ENCODE data around the gene CEP85L.

CEP85L gene

GRCh38 chr6:118505656-118506055, 145.7 kb downstream of the CEP85L start:
- TF ChIP-seq TAF1 (IDR thresholded peaks at IDR 0.05; ENCODE audit: borderline replicate concordance, low read depth, low read length) (no peak), POLR2A (IDR thresholded peaks at IDR 0.05; ENCODE audit: low read depth, low read length) (no peak), POLR2AphosphoS5 (IDR thresholded peaks at IDR 0.05; ENCODE audit: low read depth, low read length) (no peak)
- DNase-seq (ENCODE audit: insufficient read length) = no peak
- FAIRE-seq = no peak

DNA sequence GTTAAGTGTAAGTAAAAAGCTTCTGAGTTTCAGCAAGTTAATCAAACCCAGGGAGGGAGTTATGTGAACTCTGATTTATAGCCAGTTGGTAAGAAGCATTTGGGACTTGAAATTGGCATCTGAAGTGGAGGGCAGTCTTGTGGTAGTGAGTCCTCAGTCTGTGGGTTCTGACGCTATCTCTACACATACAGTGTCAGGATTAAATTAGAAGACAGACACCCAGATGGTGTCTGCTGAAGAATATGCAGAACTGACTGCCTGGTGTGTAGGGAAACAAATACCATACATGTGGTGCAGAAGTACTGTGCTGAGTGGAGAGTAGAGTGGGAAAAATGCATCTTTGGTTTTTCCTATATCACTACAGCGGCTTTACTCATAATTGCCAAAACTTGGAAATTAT, 146.8 kb downstream of the CEP85L start:
- FAIRE-seq = no peak

DNA sequence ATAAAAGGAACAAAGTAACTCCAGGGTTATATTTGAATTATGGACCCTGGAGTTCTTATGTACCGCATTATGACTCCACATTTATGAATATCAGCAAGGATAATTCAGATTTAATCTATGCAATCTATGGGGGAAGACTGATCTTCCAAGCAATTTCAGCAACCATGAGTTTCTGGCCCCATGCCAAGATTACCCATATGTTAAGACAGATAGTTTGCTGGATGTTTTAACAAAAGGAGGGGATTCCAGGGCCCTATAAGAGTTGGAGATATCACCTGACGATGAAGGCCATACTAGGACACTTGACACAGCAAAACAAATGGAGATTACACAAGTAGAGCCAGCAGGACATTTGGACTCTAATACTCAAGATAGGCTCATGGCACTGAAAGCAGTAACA, 149.2 kb downstream of the CEP85L start:
- FAIRE-seq (no peak), DNase-seq (ENCODE audit: insufficient read length) (no peak)
- TF ChIP-seq POLR2A (IDR thresholded peaks at IDR 0.05; ENCODE audit: low read depth, low read length) = no peak
- TF ChIP-seq POLR2AphosphoS5 (IDR thresholded peaks at IDR 0.05; ENCODE audit: low read depth, low read length) = no peak
- no peak for TF ChIP-seq TAF1 (IDR thresholded peaks at IDR 0.05; ENCODE audit: borderline replicate concordance, low read depth, low read length)

More for the DNA sequence above, 146.8 kb downstream of the CEP85L start:
- no peak for DNase-seq (ENCODE audit: insufficient read length)
- TF ChIP-seq POLR2AphosphoS5 (IDR thresholded peaks at IDR 0.05; ENCODE audit: low read depth, low read length) (no peak), POLR2A (IDR thresholded peaks at IDR 0.05; ENCODE audit: low read depth, low read length) (no peak), TAF1 (IDR thresholded peaks at IDR 0.05; ENCODE audit: borderline replicate concordance, low read depth, low read length) (no peak)

DNA sequence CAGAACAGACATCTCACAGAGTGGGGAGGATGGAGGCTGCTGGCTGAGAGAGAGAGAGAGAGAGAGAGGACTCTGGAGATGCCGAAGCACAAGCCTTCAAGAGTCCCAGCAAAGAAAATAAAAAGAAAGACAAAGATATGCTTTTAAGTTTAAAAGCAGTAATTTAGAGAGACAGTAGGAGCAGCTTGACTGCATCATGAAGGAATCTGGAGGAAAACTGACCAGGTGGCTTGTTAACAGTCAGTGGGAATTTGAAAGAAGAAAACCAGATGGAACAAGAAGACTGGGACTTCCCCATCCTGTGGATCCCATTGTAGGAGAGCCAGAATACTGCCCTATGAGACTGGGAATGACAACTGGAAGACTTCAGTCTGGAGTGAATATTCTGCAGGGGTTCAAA, 149.6 kb downstream of the CEP85L start:
- TF ChIP-seq POLR2A (IDR thresholded peaks at IDR 0.05; ENCODE audit: low read depth, low read length) (no peak), POLR2AphosphoS5 (IDR thresholded peaks at IDR 0.05; ENCODE audit: low read depth, low read length) (no peak), TAF1 (IDR thresholded peaks at IDR 0.05; ENCODE audit: borderline replicate concordance, low read depth, low read length) (no peak)
- DNase-seq (ENCODE audit: insufficient read length) (no peak), FAIRE-seq (no peak)

- FAIRE-seq = no peak
- TF ChIP-seq POLR2A (IDR thresholded peaks at IDR 0.05; ENCODE audit: low read depth, low read length) = no peak
- TF ChIP-seq TAF1 (IDR thresholded peaks at IDR 0.05; ENCODE audit: borderline replicate concordance, low read depth, low read length) = no peak
- TF ChIP-seq POLR2AphosphoS5 (IDR thresholded peaks at IDR 0.05; ENCODE audit: low read depth, low read length) = no peak
- DNase-seq (ENCODE audit: insufficient read length) = no peak
Measured at GRCh38 chr6:118501099-118501498, 150.3 kb downstream of the CEP85L start.

DNA sequence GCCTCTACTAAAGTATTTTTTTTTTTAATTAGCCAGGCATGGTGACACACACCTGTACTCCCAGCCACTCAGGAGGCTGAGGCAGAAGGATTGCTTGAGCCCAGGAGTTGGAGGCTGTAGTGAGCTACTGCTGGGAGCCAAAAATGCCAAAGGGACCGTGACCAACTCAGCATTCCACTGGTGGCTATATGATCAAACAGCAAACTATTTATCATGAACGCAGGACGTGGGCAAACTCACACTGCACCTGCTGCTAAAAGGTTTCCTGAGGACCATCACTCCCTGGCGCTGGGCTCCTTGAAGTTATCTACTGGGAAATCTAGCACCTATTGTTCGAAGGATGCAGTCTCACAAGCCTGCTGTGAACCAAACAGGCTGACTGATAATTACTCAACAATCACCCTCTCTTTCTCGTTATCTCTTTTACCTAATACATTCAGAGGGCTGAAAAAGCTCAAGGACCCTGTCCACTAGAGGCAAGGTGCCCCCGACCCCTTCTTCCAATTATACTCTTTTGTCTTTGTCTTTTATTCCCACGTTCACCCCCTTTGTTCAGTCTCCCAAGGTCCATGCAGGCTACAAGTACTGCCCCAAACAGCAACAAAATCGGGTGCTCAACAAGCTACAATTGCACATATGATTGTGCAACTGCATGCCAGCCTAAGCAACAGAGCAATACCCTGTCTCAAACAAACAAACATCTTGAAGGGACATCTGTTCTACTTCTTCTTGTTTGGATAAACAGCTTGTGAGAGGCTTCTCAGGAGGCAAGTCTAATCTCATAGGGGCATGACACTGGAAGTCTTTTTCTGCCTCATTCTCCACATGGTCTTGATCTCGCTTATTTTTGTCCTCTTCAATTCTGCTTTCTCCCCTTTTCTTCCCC, 151.0 kb downstream of the CEP85L start:
- peak; percentile 73 for FAIRE-seq
- no peak for DNase-seq (ENCODE audit: insufficient read length)
- TF ChIP-seq POLR2AphosphoS5 (IDR thresholded peaks at IDR 0.05; ENCODE audit: low read depth, low read length) (no peak), POLR2A (IDR thresholded peaks at IDR 0.05; ENCODE audit: low read depth, low read length) (no peak), TAF1 (IDR thresholded peaks at IDR 0.05; ENCODE audit: borderline replicate concordance, low read depth, low read length) (no peak)

- no peak for TF ChIP-seq POLR2AphosphoS5 (IDR thresholded peaks at IDR 0.05; ENCODE audit: low read depth, low read length)
- no peak for TF ChIP-seq POLR2A (IDR thresholded peaks at IDR 0.05; ENCODE audit: low read depth, low read length)
- TF ChIP-seq TAF1 (IDR thresholded peaks at IDR 0.05; ENCODE audit: borderline replicate concordance, low read depth, low read length) = no peak
- FAIRE-seq (no peak), DNase-seq (ENCODE audit: insufficient read length) (no peak)
Measured at GRCh38 chr6:118495485-118496280, 155.7 kb downstream of the CEP85L start.

GRCh38 chr6:118494091-118494490, 157.3 kb downstream of the CEP85L start:
- FAIRE-seq = no peak
- TF ChIP-seq POLR2A (IDR thresholded peaks at IDR 0.05; ENCODE audit: low read depth, low read length) (no peak), TAF1 (IDR thresholded peaks at IDR 0.05; ENCODE audit: borderline replicate concordance, low read depth, low read length) (no peak), POLR2AphosphoS5 (IDR thresholded peaks at IDR 0.05; ENCODE audit: low read depth, low read length) (no peak)

GRCh38 chr6:118489990-118490389, 161.4 kb downstream of the CEP85L start:
- no peak for TF ChIP-seq POLR2A (IDR thresholded peaks at IDR 0.05; ENCODE audit: low read depth, low read length)
- no peak for TF ChIP-seq POLR2AphosphoS5 (IDR thresholded peaks at IDR 0.05; ENCODE audit: low read depth, low read length)
- FAIRE-seq = no peak
- DNase-seq (ENCODE audit: insufficient read length) = no peak

More at GRCh38 chr6:118494091-118494490, 157.3 kb downstream of the CEP85L start:
- DNase-seq (ENCODE audit: insufficient read length) = no peak

- TF ChIP-seq POLR2A (IDR thresholded peaks at IDR 0.05; ENCODE audit: low read depth, low read length) (no peak), POLR2AphosphoS5 (IDR thresholded peaks at IDR 0.05; ENCODE audit: low read depth, low read length) (no peak), TAF1 (IDR thresholded peaks at IDR 0.05; ENCODE audit: borderline replicate concordance, low read depth, low read length) (no peak)
- FAIRE-seq = no peak
- no peak for DNase-seq (ENCODE audit: insufficient read length)
Measured at GRCh38 chr6:118488631-118489030, 162.8 kb downstream of the CEP85L start.

- DNase-seq (ENCODE audit: insufficient read length) (no peak), FAIRE-seq (peak; percentile 91)
Measured at GRCh38 chr6:118485601-118486550, 165.5 kb downstream of the CEP85L start.

More at GRCh38 chr6:118485601-118486550, 165.5 kb downstream of the CEP85L start:
- TF ChIP-seq POLR2AphosphoS5 (IDR thresholded peaks at IDR 0.05; ENCODE audit: low read depth, low read length) (no peak), TAF1 (IDR thresholded peaks at IDR 0.05; ENCODE audit: borderline replicate concordance, low read depth, low read length) (no peak), POLR2A (IDR thresholded peaks at IDR 0.05; ENCODE audit: low read depth, low read length) (no peak)
